ENCODE data around the gene TRIM8. TPM values are rescaled to one million over a fixed set of nuclear protein-coding genes. Genes with fewer than 3 reads are reported as not detected.
"Not testable (repeated sequence)": the region's sequence is repeated elsewhere in the genome, so short reads cannot be mapped to it uniquely, and the experiment has no call there.

TRIM8 gene
- total RNA-seq, 1 experiment from 2014 or later: 43.5 TPM

DNA sequence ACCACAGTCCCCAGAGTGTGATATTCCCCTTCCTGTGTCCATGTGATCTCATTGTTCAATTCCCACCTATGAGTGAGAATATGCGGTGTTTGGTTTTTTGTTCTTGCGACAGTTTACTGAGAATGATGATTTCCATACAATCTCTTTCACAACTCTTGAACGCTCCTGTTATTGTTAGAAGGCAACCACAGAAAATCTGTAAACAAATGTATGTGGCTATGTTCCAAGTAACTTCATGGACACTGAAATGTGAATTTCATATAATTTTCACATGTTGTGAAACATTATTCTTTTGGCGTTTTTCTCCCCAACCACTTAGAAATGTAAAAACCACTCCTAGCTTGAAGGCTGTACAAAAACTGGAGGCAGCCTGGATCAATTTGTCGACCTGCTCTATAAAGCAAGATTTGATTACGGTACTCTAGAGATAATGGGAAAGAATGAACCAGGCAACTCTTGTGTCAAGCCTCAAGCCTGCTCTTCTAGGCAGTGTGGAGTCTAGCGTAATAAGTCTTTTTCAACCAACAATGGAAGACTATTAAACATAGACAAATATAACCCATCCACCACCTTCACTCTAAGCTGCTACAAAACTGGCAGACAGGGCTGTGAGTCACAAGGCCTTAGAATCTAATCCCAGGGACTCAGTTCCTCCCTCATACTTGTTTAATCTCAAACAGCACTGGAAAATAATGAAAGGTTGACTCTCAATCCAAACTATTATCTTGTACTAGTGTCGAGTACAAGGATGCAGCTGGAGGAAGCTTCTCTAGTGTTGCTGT, 47.2 kb downstream of the TRIM8 start:
- H3K4me3 ChIP-seq (ENCODE audit: insufficient read depth, low read depth, low read length): no peak overlapping the region
- no peaks in the 10 kb centered on the region for H3K36me3 ChIP-seq (replicated peaks; ENCODE audit: control insufficient read depth, insufficient read depth, low read length)
- H3K27me3 ChIP-seq (ENCODE audit: control insufficient read depth, insufficient read depth, low read length): no peaks in the 10 kb centered on the region
- no peak for DNase-seq

DNA sequence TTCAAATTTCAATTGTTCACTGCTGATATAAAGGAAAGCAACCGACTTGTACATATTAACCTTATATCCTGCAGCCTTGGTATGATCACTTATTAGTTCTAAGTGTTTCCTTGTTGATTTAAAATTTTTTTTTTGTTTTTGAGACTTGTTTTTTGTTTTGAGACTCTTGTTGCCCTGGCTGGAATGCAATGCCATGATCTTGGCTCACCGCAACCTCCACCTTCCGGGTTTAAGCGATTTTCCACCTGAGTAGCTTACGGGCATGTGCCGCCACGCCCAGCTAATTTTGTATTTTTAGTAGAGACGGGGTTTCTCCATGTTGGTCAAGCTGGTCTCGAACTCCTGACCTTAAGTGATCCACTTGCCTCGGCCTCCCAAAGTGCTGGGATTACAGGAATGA, 51.1 kb downstream of the TRIM8 start:
- not testable (repeated sequence) for H3K36me3 ChIP-seq (replicated peaks; ENCODE audit: control insufficient read depth, insufficient read depth, low read length); DNase-seq; H3K4me3 ChIP-seq (ENCODE audit: insufficient read depth, low read depth, low read length); H3K27me3 ChIP-seq (ENCODE audit: control insufficient read depth, insufficient read depth, low read length)

GRCh38 chr10:102696736-102697135, 52.5 kb downstream of the TRIM8 start:
- no peaks in the 10 kb centered on the region for H3K27me3 ChIP-seq (ENCODE audit: control insufficient read depth, insufficient read depth, low read length)
- DNase-seq: no peak
- H3K36me3 ChIP-seq (replicated peaks; ENCODE audit: control insufficient read depth, insufficient read depth, low read length): peaks cover 6% of the 10 kb centered on the region
- H3K4me3 ChIP-seq (ENCODE audit: insufficient read depth, low read depth, low read length): no peak overlapping the region

GRCh38 chr10:102698894-102699293, 54.6 kb downstream of the TRIM8 start:
- no peak overlapping the region for H3K4me3 ChIP-seq (ENCODE audit: insufficient read depth, low read depth, low read length)
- H3K27me3 ChIP-seq (ENCODE audit: control insufficient read depth, insufficient read depth, low read length): no peaks in the 10 kb centered on the region
- H3K36me3 ChIP-seq (replicated peaks; ENCODE audit: control insufficient read depth, insufficient read depth, low read length): peaks cover 6% of the 10 kb centered on the region
- DNase-seq: no peak

- Histone ChIP-seq H3K27me3 (ENCODE audit: control insufficient read depth, insufficient read depth, low read length) (no peaks in the 10 kb centered on the region), H3K4me3 (ENCODE audit: insufficient read depth, low read depth, low read length) (no peak overlapping the region), H3K36me3 (replicated peaks; ENCODE audit: control insufficient read depth, insufficient read depth, low read length) (peaks cover 6% of the 10 kb centered on the region)
- no peak for DNase-seq
These were observed 57.0 kb downstream of the TRIM8 start for GRCh38 chr10:102701272-102701671.

DNA sequence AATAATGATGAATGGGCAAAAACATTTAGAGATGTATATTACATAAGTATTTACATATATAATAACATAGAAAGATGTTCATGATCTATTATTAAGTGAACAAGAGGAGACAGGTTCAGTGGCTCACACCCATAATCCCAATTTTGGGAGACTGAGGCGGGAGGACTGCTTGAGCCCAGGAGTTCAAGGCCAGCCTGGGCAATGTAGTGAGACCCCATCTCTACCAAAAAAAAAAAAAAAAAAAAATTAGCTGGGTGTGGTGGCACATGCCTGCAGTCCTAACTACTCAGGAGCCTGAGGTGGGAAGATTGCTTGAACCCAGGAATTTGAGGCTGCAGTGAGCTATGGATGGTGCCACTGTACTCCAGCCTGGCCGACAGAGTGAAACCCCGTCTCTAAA, 57.5 kb downstream of the TRIM8 start:
- Histone ChIP-seq H3K4me3 (ENCODE audit: insufficient read depth, low read depth, low read length) (no peak overlapping the region), H3K27me3 (ENCODE audit: control insufficient read depth, insufficient read depth, low read length) (no peaks in the 10 kb centered on the region), H3K36me3 (replicated peaks; ENCODE audit: control insufficient read depth, insufficient read depth, low read length) (peaks cover 6% of the 10 kb centered on the region)
- no peak for DNase-seq

DNA sequence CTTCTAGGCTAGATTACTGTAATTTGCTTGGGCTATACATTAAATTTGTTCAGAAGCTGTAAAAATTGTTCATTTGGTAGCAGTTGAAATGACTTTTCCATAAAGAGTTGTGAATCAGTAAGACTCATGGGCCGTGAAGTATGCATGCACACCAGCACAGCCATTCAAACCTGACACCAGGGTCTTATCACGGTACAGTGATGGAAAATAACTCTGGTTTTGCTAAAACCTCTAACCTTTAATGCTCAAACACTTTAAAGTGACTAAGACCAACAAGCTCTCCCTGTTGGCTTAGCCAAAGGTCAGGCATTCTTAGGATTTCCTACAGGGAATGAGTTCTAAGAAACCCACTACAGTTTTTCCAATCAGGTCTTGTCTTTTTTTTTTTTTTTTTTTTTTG, 58.5 kb downstream of the TRIM8 start:
- H3K36me3 ChIP-seq (replicated peaks; ENCODE audit: control insufficient read depth, insufficient read depth, low read length): peaks cover 5% of the 10 kb centered on the region
- H3K4me3 ChIP-seq (ENCODE audit: insufficient read depth, low read depth, low read length): no peak overlapping the region
- no peak for DNase-seq
- H3K27me3 ChIP-seq (ENCODE audit: control insufficient read depth, insufficient read depth, low read length): no peaks in the 10 kb centered on the region

- DNase-seq: no peak
- Histone ChIP-seq H3K4me3 (ENCODE audit: insufficient read depth, low read depth, low read length) (no peak overlapping the region), H3K27me3 (ENCODE audit: control insufficient read depth, insufficient read depth, low read length) (no peaks in the 10 kb centered on the region), H3K36me3 (replicated peaks; ENCODE audit: control insufficient read depth, insufficient read depth, low read length) (no peaks in the 10 kb centered on the region; the same call in 1 of the 2 replicates)
These were observed 60.6 kb downstream of the TRIM8 start for GRCh38 chr10:102704915-102705314.

GRCh38 chr10:102705531-102705930, 61.3 kb downstream of the TRIM8 start:
- Histone ChIP-seq H3K36me3 (replicated peaks; ENCODE audit: control insufficient read depth, insufficient read depth, low read length) (no peaks in the 10 kb centered on the region; the same call in 1 of the 2 replicates), H3K27me3 (ENCODE audit: control insufficient read depth, insufficient read depth, low read length) (no peaks in the 10 kb centered on the region), H3K4me3 (ENCODE audit: insufficient read depth, low read depth, low read length) (no peak overlapping the region)
- DNase-seq: no peak

Other genes starting within 250 kb of the TRIM8 start
- gene NFKB2, start 248.8 kb upstream of the TRIM8 start, total RNA-seq (2014; rRNA removed; shearing (Covaris generic)): 25.3 and 25.6 TPM in 2 replicates
- 5.2 and 6.1 TPM in 2 replicates for gene PSD, start 225.7 kb upstream of the TRIM8 start, total RNA-seq (2014; rRNA removed; shearing (Covaris generic))
- gene FBXL15, start 223.6 kb upstream of the TRIM8 start, total RNA-seq (2014; rRNA removed; shearing (Covaris generic)): 23.0 and 29.8 TPM in 2 replicates
- gene CUEDC2, start 211.9 kb upstream of the TRIM8 start, total RNA-seq (2014; rRNA removed; shearing (Covaris generic)): 51.3 and 64.7 TPM in 2 replicates
- gene C10orf95, start 192.9 kb upstream of the TRIM8 start, total RNA-seq (2014; rRNA removed; shearing (Covaris generic)): 0.30 and 0.45 TPM in 2 replicates
- 144 and 180 TPM in 2 replicates for gene ACTR1A, start 141.8 kb upstream of the TRIM8 start, total RNA-seq (2014; rRNA removed; shearing (Covaris generic))
- 3.5 and 4.2 TPM in 2 replicates for gene SUFU, start 140.5 kb upstream of the TRIM8 start, total RNA-seq (2014; rRNA removed; shearing (Covaris generic))
- gene ARL3, start 69.9 kb downstream of the TRIM8 start, total RNA-seq (2014; rRNA removed; shearing (Covaris generic)): 7.5 and 8.1 TPM in 2 replicates
- 10.9 and 11.6 TPM in 2 replicates for gene SFXN2, start 70.2 kb downstream of the TRIM8 start, total RNA-seq (2014; rRNA removed; shearing (Covaris generic))
- gene WBP1L, start 99.5 kb downstream of the TRIM8 start, total RNA-seq (2014; rRNA removed; shearing (Covaris generic)): 13.9 and 16.9 TPM in 2 replicates
- gene CYP17A1, start 192.9 kb downstream of the TRIM8 start, total RNA-seq (2014; rRNA removed; shearing (Covaris generic)): not detected in 2 replicates
- gene BORCS7, start 209.8 kb downstream of the TRIM8 start, total RNA-seq (2014; rRNA removed; shearing (Covaris generic)): 3.0 and 3.3 TPM in 2 replicates
- gene AS3MT, start 225.0 kb downstream of the TRIM8 start, total RNA-seq (2014; rRNA removed; shearing (Covaris generic)): 10.7 and 14.5 TPM in 2 replicates